GM19455 (cell line): ENCODE results near the gene ZFP69.
"Not testable (repeated sequence)": the region's sequence is repeated elsewhere in the genome, so short reads cannot be mapped to it uniquely, and the experiment has no call there.

Experiments
- ATAC-seq: cut with Tn5 transposase; IDR thresholded peaks from one replicate; pipeline ENCODE4 v1.9.1; 2021; ENCODE audit not compliant: unreplicated experiment

Gene ZFP69

DNA sequence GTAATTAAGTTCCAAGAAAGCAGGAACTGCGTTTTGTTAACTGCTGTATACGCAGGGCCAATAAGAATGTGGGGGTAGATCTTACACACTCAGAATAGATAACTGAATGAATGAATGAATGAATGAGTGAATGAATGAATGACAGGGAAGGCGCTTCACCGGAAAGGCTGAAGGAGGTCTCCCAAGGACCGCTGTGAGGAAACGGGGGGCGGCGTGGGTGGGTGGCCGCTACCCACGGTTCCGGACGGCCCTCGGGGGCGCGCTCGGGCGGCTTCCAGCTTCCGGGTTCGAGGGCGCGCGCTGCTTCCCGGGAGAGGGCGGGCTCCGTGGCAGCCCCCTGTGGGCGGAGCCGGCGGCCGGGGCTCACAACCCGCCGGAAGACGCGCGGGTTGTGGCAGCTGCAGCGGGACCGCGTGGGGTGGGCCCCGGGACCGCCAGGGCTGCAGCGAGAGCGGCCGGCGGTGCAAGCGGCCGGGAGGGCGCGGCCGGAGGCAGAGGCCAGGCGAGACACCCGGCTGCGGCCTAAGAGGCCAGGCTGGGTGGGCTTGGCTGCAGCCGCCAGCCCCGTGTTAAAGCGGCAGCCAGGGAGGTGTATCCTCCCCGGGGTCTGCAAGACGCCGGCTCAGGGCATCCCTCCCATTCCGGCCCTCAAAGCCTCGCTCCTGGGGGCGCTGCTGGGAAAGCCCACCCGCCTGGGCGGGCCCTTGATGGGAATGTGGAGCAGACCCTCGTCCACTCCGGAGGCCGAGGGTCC, at the start of gene ZFP69:
ZFP69 (plus strand) TSS at position 367 of the 754 bp plus-strand sequence. CDS start 2,072 bp downstream, outside the sequence.
- ATAC-seq = peak; percentile 84

DNA sequence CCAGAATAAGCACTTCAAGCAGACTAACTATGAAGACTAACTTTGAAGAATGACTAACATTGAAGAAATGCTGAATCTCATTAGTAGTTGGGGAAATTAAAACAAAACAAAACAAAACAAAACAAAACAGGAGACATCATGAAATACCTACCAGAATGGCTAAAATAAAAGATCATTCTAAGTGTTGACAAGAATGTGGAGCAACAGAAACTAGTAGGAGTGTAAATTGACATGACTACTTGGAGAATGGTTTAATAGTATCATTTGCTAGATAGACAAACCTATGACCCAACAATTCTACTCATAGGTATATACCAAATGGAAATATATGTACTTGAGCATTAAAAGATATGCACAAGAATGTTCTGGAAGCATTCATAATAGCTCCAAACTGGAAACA, 45.7 kb upstream of the ZFP69 start:
- no peak for ATAC-seq

DNA sequence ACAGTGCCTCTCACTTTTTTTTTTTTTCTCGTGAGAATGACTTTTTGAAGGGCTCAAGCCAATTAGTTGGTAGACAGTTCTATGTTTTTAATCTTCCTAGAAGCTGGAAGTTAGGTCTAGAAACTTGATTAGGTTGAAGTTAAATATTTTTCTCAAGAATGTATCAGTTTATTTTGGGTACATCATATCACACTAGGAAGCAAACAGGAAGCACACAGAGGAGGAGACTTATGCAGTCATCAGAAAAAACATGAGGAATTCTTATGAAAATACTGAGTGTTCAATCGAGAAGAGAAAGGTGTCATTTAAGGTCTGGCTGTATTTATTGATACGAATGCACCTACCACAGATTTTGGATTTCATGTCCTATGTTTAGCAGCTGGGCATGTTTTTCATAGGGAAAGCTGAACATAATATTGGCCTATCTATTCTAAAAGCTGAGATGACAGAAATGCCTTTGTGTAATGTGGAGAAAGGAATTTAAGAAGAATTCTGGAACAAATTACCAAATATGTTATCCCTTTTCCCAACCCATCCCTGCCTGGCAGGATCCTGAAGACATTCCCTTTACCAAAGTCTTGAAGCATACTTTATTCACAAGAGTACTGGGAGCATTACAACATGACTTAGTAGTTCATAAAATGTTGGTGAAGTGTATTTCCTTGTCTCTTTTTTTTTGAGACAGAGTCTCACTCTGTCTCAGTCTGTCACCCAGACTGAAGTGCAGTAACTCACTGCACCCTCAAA, 44.3 kb upstream of the ZFP69 start:
- ATAC-seq = no peak

DNA sequence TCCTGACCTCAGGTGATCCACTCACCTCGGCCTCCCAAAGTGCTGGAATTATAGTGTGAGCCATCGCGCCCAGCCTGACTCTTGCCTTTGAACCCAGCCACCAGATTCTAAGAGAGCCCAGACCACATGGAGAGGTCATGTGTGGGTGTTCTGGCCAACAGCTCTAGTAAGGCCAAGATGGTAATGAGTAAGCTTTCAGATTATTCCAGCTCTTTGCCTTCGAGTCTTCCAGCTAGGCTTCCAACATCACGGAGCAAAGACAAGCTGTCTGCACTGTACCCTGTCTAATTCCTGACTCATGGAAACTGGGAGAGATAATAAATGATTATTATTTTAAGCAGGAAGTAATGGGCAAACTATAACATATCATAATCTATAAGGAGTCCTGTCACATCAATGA, 41.6 kb upstream of the ZFP69 start:
- ATAC-seq = no peak

DNA sequence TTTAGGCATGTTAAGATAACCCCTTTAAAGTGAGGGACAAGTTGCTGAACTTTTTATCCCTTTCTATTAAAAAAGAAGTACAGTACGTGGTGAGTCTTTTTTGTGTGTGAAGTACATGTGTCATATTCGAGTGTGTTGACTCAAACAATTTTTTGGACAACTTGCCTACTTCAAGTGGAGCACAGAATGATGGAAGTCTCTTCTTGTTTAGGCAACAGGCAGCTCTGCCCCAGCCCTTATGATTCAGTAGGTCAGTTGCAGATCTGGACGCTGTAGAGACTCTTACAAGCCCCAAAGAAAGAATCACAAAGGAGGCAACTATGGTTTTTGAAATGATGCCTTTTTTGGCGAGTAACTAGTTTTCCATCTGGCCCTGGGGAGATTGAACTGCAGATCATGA, 41.2 kb upstream of the ZFP69 start:
- ATAC-seq = no peak

DNA sequence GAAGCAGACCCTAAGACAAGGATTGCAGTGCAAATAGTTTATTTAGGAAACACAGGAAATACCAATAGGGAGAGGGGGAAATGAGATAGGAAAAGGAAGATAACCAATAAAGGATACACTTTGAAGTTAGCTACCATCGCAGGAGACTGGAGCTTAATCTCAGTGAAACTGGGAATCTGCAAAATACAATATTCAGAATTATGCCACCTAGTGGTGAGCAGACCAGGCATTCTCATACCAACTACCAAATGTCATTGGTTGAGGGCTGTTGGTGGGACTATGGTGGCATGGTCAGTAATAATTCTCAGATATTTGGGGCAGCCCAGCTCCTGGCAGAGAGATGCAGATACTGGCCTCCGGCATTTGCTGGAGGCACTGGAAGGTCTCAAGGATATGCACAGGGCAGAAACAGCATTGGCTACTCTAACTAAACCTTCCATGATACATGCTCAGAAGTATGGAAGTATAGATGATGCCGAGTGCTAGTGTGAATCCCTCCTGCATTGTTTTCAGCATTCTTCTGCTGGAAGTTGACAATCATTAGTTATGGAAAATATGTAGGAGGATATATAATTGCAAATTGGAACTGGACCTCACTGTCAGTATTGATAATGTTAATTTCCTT, 38.6 kb upstream of the ZFP69 start:
- no peak for ATAC-seq

DNA sequence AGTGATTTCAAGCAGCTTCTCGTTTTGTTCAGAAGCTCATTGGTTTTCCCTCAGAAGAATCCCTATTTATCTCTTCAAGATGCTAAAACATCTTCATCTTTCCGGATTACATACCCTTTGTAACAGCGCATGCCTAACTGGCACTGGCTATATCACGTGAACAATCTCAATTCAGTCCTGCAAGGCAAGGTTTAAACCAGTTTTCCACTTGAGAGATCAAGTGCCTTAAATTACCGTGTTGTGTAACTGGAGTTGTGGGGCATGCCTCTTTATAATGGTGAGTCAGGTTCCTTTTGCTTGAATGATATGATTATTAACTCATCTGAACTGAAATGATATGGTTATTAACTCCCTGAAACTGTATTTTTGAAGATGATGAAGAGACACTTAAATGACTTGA, 37.8 kb upstream of the ZFP69 start:
- no peak for ATAC-seq

DNA sequence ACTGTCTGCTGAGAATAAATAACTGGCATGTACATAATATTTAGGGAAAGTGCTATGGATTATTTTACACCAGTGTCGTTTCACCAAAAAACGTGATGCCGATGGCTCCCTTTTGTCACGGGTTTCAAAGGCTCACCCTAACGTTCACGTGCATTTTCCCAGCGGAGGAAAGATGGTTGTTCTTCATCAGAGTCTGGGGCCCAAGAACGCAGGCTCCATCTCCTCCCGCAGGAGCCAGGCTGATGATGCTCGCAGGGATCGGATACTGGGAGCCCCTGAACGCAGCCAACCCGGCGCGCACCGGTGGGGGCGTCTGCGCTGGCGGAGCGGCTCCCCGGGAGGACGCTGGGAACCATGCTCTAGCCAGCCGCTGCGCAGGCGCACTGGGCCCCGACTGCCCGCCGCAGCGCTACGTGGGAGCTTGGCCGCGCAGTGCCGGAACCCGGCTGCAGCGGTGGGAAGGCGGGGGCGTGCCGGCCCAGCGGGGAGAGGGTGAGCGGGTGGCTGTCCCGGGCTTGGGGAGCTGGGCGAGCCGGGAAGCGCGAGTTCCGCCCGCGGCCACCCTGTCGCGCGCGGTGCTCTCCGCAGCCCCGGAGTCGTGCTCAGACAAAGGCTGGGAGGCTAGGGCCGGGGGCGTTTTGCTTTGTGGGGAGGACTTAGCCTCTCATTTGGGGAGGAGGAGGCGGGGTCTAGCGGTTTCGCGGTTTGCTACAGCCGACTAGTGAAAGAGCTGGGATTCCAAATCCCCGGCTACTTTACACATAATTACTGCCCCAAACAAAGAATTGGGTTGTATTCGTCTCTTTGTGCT, 27.2 kb upstream of the ZFP69 start, which contains the start of gene ZFP69B:
ZFP69B (plus strand) TSS at position 793 of the 811 bp plus-strand sequence. CDS start 486 bp downstream, outside the sequence.
- peak; percentile 86 for ATAC-seq

DNA sequence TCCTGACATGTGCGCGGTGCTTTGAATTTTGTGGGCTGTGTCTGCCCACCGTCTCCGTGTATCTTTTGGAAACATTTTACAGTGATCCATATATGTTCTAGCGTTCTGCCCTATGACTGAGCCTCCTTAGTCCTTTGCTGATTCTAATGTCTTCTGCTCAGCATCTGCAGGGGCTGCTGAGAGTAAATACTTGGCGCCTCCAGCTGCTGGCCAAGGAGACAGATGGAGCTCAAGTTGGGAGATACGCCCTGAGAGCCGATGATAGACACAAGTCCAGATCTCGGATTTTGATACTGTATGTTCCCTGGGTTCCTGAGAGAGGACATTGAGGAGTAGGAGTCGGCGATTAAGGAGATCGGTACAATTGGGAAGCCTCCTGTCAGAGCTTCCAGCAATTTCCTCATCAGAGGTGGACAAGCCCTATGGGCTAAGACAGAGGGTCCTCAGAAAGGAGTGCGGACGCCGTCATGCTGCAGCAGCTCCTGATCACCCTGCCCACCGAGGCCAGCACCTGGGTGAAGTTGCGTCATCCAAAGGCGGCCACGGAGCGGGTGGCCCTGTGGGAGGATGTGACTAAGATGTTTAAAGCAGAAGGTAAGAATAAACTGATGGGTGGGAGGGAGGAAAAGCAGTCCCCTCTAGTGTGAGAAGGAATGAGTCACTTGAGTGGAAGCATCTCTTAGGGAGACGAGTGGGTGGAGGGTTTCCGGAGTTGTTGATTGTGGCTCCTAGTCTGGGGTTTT, 26.4 kb upstream of the ZFP69 start:
- peak; percentile 34 for ATAC-seq

DNA sequence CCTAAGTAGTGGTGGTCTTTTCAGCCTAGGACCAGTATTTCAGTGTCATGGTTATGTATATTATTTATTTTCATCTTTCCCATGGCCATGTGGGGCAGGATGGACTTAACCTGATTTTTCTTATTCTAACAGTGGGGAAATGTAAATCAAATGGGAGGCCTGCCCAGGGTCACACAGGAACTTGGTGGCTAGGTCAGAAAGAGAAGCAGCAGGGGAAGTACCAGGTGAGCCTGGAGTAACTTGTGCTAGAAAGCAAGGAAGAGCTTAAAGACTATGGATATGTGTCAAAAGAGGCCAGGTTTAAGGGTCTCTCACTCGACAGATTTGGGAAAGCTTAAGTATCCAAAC, 25.9 kb upstream of the ZFP69 start:
- ATAC-seq = no peak

DNA sequence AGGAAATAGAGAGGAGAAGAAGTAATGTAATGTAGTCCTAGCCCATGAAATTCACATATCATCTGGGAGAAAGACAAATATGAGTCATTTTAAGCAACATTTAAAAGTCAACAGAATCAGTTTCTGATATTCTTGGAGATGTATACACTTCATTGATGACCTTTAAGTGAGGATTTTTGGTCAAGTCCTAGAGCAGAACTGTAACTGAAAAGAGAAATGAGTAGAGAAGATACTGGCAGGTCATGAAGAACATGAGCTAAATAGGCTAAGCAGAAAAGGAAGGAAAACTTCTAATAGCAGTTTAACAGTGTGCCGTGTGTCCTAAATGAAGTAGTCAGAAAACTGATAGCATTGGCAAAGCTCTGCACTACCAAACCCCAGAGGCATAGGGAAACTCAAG, 22.2 kb upstream of the ZFP69 start:
- ATAC-seq = no peak

DNA sequence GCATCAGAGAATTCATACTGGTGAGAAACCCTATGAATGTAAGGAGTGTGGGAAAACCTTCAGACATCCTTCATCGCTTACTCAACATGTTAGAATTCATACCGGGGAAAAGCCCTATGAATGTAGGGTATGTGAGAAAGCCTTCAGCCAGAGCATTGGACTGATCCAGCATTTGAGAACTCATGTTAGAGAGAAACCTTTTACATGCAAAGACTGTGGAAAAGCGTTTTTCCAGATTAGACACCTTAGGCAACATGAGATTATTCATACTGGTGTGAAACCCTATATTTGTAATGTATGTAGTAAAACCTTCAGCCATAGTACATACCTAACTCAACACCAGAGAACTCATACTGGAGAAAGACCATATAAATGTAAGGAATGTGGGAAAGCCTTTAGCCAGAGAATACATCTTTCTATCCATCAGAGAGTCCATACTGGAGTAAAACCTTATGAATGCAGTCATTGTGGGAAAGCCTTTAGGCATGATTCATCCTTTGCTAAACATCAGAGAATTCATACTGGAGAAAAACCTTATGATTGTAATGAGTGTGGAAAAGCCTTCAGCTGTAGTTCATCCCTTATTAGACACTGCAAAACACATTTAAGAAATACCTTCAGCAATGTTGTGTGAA, 14.0 kb upstream of the ZFP69 start:
- ATAC-seq = no peak

DNA sequence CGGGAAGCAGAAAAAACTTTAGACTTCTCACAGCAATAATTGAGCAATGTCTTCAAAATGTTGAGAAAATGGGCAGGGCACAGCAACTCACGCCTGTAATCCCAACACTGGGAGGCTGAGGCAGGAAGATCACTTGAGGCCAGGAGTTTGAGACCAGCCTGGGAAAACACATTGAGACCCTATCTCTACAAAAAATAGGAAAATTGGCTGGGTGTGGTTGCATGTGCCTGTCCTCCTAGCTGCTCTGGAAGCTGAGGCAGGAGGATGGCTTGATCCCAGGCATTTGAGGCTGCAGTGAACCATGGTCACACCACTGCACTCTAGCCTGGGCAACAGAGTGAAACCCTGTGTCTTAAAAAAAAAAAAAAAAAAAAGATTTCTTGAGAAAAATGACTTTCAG, 7.8 kb upstream of the ZFP69 start:
- ATAC-seq = no peak

DNA sequence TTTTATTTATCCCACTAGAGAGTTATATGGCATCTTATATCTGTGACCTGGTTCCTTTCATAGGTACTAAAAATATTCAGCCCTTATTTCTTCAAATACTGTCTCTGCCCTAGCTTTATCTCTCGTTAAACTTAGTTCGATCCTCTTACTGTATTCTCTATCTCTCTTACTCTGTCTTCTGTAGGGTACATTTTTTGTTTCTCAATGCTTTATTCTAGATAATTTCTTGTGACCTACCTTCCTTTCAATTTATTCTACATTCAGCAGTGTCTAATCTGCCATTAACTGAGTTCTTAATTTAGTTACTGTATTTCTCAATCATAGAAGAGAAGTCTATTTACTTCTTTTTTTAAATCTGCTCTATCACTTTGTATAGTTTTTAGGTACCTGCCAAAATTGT, 1.8 kb upstream of the ZFP69 start:
- no peak for ATAC-seq

DNA sequence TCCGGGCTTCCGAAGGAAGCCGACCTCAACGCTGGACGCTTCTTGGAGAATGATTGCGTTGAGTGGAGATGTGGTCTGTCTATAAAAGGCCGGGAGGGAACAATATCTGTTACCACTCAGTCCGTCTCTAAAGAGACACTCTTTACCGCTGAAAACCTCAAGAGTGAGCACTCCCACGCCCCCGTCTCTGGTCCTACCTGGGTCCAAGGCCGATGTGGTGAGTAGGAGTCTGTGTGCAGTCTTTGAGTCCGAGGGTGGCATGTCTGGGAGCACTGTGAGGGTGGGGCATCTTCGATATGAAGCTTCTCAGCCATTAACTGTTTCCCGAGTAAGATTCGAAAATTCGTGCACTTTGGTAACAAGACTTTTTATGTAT, 576 bp downstream of the ZFP69 start:
- ATAC-seq = peak; percentile 35

DNA sequence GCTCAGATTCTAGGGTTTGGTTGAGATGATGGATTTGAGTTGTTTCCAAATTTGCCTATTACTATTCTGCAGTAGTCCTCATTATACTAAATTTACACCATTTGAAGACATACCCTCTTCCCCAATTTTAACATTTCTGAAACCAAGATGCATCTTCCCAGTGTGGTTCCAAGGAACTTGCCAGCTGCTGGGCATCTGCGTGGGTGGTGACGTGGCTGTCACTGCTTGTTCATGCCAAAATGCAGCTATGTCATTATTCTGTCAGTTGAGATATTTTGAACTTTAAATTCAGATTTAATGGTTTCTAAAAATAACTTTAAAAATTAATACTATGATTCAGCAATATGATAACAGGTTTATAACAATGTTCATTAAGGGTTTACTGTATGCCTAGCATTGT, 1.2 kb downstream of the ZFP69 start:
- no peak for ATAC-seq

DNA sequence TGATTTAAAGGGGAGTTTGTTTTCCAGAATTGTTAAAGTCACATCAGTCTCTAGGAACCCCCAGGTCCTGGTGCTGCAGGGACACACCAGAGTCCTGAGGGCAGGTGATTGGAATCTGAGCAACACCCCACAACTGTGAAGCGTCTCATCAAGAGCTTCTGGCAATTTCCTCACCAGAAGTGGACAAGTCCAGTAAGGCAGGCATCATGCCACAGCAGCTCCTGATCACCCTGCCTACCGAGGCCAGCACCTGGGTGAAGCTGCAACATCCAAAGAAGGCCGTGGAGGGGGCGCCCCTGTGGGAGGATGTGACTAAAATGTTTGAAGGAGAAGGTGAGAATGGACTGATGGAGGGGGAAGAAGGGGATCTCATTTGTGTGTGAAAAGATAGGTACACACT, 2.1 kb downstream of the ZFP69 start:
- ATAC-seq = no peak

DNA sequence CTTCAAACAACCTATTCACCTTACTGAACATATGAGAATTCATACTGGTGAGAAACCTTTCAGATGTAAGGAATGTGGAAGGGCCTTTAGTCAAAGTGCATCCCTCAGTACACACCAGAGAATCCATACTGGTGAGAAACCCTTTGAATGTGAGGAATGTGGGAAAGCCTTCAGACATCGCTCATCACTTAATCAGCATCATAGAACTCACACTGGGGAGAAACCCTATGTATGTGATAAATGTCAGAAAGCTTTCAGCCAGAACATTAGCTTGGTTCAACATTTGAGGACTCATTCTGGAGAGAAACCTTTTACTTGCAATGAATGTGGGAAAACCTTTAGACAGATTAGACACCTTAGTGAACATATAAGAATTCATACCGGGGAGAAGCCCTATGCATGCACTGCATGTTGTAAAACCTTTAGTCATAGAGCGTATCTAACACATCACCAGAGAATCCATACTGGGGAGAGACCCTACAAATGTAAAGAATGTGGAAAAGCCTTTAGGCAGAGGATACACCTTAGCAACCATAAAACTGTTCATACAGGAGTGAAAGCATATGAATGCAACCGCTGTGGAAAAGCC, 18.3 kb downstream of the ZFP69 start:
- ATAC-seq = no peak

DNA sequence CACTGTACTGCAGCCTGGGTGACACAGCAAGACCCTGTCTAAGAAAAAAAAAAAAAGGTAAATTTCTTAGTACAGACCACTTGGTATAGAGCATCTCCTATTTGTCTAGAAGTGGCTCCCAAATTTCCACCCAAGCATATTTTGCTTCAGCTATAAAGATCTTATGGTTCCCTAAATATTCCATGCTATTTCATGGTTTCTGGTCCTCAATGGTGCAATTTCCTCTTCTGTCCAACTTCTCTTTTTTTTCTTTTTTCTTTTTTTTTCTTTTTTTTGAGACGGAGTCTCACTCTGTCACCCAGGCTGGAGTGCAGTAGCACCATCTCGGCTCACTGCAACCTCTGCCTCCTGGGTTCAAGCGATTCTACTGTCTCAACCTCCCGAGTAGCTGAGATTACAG, 25.6 kb downstream of the ZFP69 start:
- ATAC-seq = not testable (repeated sequence)

DNA sequence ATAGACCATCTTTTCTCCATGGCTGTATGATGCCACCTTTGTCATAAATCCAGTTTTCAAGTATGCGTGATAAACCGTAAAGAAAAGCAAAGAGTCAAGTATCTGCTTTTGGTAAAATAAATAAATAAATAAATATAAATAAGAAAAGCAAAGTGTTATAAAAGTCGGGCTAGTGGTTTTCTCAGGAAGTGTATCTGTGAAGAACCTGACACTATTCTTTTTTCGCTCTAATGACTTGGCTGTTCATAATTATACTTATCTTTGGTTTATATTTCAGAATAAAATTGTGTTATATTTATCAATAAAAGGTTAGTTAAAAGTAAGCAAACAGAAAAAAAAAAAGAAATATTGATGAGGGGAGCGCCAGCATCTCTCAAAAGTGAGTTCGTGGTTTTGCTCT, 30.9 kb downstream of the ZFP69 start:
- ATAC-seq = no peak
